Neutrophil (primary cell): ENCODE data around the gene MYOF.

Experiments used
- H3K27ac ChIP-seq: fragments of 200-600 bp; sonication (generic); 2 replicates; pipeline ENCODE4 v1.5.1; 2016; ENCODE audit warnings: mild to moderate bottlenecking, moderate library complexity
- H3K27me3 ChIP-seq: fragments of 200-600 bp; sonication (generic); 2 replicates; pipeline ENCODE4 v1.6.0; 2016; ENCODE audit warnings: mild to moderate bottlenecking
- H3K36me3 ChIP-seq: fragments of 200-600 bp; sonication (generic); 2 replicates; pipeline ENCODE4 v1.5.1; 2017
- H3K4me1 ChIP-seq, 2 experiments: fragments of 200-600 bp in 1 of 2; sonication (generic) in 1 of 2; 1 replicate in 1 of 2; 2 replicates in 1 of 2; pipeline versions ENCODE4 v1.5.1 to v1.6.1; 2013 to 2016; ENCODE audit warnings: low read depth in 1 of 2, low read length in 1 of 2, mild to moderate bottlenecking in 1 of 2, moderate library complexity in 1 of 2; ENCODE audit not compliant: control insufficient read depth in 1 of 2, insufficient read depth in 1 of 2
- H3K4me3 ChIP-seq, 2 experiments: fragments of 200-600 bp in 1 of 2; sonication (generic) in 1 of 2; 1 replicate in 1 of 2; 2 replicates in 1 of 2; pipeline ENCODE4 v1.5.1; 2013 to 2016; ENCODE audit warnings: low read depth in 1 of 2, low read length in 1 of 2, mild to moderate bottlenecking in 1 of 2, moderate library complexity in 1 of 2
- H3K9me3 ChIP-seq: fragments of 200-600 bp; sonication (generic); 2 replicates; pipeline ENCODE4 v1.5.1; 2016
- TF ChIP-seq, protein P1 (sequence below): fragments of 200-600 bp; sonication (generic); IDR thresholded peaks from 2 replicates; pipeline ENCODE4 v1.5.1; 2016; ENCODE audit warnings: antibody characterized with exemption

Gene MYOF

DNA sequence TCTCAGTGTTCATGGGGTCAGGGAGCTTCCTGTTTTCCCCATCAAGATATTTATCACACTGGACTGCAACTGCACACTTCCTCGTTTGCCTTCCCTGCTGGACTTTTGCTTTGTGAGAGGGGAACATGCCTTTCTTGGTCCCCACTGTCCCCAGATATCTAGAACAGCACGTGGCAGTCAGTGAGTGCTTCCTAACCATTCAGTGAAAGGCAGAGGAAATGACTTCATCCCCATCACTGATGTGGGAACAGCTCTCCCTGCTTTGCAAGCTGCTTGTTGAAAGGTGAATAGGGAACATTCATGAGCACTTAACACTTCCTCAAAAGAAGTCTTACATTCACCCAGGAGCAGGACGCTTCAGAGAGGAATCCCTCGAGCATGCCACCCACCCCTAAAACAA is 135.4 kb downstream of the MYOF start:
- Histone ChIP-seq H3K9me3 (no peaks in the 10 kb centered on the region), H3K36me3 (peaks cover 6% of the 10 kb centered on the region), H3K27me3 (no peaks in the 10 kb centered on the region), H3K27ac (no peak overlapping the region), H3K4me1 (no peaks in the 10 kb centered on the region), H3K4me3 (no peak overlapping the region)
- TF ChIP-seq, protein P1, sequence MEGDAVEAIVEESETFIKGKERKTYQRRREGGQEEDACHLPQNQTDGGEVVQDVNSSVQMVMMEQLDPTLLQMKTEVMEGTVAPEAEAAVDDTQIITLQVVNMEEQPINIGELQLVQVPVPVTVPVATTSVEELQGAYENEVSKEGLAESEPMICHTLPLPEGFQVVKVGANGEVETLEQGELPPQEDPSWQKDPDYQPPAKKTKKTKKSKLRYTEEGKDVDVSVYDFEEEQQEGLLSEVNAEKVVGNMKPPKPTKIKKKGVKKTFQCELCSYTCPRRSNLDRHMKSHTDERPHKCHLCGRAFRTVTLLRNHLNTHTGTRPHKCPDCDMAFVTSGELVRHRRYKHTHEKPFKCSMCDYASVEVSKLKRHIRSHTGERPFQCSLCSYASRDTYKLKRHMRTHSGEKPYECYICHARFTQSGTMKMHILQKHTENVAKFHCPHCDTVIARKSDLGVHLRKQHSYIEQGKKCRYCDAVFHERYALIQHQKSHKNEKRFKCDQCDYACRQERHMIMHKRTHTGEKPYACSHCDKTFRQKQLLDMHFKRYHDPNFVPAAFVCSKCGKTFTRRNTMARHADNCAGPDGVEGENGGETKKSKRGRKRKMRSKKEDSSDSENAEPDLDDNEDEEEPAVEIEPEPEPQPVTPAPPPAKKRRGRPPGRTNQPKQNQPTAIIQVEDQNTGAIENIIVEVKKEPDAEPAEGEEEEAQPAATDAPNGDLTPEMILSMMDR, result no peak

DNA sequence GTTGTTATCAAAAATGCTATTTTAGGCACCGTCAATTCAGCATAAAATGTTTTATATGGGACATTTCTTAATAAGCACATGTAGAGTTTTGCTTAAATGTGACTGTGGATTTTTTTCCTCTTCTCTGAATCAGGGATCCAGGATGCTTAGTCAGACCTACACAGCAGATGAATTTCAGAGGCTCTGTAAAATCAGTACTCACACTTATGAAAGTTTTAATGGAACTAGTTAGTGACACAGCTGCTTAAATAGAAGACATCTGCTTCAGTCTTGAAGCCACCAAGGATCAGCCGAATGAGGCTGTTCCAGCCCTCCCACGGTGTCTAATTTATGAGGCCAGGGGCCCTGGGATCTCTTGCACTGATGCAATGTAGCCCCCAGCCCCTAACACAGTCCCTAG is 136.0 kb downstream of the MYOF start:
- peaks cover 5% of the 10 kb centered on the region for H3K36me3 ChIP-seq
- H3K27ac ChIP-seq, result no peak overlapping the region
- TF ChIP-seq, protein P1, result no peak

DNA sequence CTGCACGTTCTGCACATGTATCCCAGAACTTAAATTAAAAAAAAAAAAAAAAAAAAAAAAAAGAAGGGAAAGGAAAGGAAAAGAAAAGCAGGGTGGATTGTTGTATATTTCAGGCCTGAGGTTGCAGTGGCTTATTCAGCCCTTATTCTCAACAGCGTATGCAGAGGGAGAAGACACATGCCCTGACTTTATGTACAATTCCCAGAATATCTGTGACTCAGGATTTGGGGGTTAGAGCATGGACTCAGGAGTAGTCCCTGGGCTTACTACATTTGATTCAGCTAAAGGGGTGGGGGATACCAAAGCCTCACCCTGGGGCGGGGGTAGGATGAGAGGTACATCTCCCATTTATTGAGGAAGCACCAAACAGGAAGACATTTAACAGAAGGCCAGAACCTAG is 137.4 kb downstream of the MYOF start:
- Histone ChIP-seq H3K36me3 (no peaks in the 10 kb centered on the region), H3K4me1 (no peaks in the 10 kb centered on the region), H3K9me3 (no peaks in the 10 kb centered on the region), H3K27ac (no peak overlapping the region), H3K4me3 (no peak overlapping the region), H3K27me3 (no peaks in the 10 kb centered on the region)
- TF ChIP-seq, protein P1, result no peak

More for the DNA sequence above, 136.0 kb downstream of the MYOF start:
- Histone ChIP-seq H3K4me1 (no peaks in the 10 kb centered on the region), H3K9me3 (no peaks in the 10 kb centered on the region), H3K4me3 (no peak overlapping the region), H3K27me3 (no peaks in the 10 kb centered on the region)

DNA sequence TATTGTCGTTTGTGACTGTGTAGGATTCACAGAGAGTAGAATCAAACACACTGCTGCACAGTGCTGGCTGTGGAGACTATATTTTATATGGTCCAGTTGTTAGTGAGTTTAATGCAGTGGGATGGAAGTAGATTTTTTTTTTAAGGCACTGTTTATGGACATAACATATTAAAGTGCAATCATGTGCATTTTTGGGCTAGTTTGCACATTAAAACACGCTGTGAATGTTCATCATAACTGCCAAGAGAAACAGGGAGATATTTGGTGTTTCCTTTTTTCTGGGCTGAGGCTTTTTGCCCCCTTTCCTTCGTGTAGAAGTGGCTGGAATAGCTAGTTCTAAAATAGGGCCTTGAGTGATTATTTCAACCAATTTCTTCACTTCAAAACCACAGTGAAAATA is 139.2 kb downstream of the MYOF start:
- Histone ChIP-seq H3K4me1 (no peaks in the 10 kb centered on the region), H3K9me3 (no peaks in the 10 kb centered on the region), H3K4me3 (no peak overlapping the region), H3K27ac (no peak overlapping the region), H3K36me3 (no peaks in the 10 kb centered on the region), H3K27me3 (no peaks in the 10 kb centered on the region)
- TF ChIP-seq, protein P1, result no peak

DNA sequence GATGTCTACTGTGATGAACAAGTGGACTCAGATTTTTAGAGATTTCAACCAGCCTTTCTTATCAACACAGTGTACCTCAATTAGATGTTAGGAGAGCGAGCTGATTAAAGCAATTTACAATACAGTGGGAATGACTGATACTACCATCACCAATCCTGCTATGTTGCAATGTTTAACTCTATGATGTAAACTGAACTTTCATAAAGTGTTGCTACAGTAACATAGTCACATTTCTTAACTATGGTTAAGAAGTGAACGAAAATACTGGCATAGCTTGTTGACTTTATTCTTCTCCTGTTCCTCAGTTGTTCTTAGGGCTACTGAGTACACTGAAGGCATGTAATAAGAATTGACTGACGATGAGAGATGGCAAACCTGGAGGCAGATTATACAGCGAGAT is 139.8 kb downstream of the MYOF start:
- Histone ChIP-seq H3K36me3 (no peaks in the 10 kb centered on the region), H3K27me3 (no peaks in the 10 kb centered on the region), H3K9me3 (no peaks in the 10 kb centered on the region), H3K27ac (no peak overlapping the region), H3K4me3 (no peak overlapping the region), H3K4me1 (no peaks in the 10 kb centered on the region)
- TF ChIP-seq, protein P1, result no peak

DNA sequence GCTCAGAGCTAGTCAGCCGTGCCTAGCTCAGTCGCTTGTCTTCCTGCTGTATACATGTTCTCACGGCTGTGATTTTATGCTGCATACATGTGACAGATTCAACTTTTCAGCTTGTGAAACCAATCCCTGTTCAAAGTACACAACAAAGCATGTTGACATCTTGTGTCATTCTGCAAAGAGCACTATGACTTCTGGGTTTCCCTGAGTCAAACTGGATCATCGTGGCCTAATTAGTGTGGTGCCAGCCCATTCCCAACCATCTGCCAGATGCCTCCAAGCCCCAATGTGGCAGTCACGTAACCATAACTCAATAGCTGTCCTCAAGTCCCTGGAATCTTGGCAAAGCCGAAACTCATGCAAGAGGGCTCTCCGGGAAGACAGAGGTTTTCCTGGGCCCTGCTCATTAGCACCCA is 144.8 kb downstream of the MYOF start:
- no peaks in the 10 kb centered on the region for H3K36me3 ChIP-seq

More for the DNA sequence above, 144.8 kb downstream of the MYOF start:
- no peaks in the 10 kb centered on the region for H3K4me1 ChIP-seq
- no peak overlapping the region for H3K27ac ChIP-seq
- H3K27me3 ChIP-seq, result no peaks in the 10 kb centered on the region
- TF ChIP-seq, protein P1, result no peak
- H3K9me3 ChIP-seq, result no peaks in the 10 kb centered on the region
- no peak overlapping the region for H3K4me3 ChIP-seq
